Transverse colon (tissue), 4 donors: ENCODE measurements around the gene PROK1. TPM values are rescaled to one million over a fixed set of nuclear protein-coding genes. Genes with fewer than 3 reads are reported as not detected.

Experiments used
- DNase-seq: peaks from one replicate; pipeline ENCODE4 v3.0.0-alpha.2; 2019
- H3K27ac ChIP-seq, 4 donors: fragments of 200-600 bp; sonication (generic); 2 replicates each; pipeline ENCODE4 v1.5.1; 2016 to 2018; ENCODE audit warnings: inconsistent platforms in 4 of 4
- H3K27me3 ChIP-seq: fragments of 200-600 bp; sonication (generic); 2 replicates; pipeline ENCODE4 v1.5.1; 2017; ENCODE audit warnings: inconsistent platforms
- H3K36me3 ChIP-seq, 4 donors: fragments of 200-600 bp; sonication (generic); 2 replicates each; pipeline ENCODE4 v1.5.1; 2017 to 2019; ENCODE audit warnings: inconsistent platforms in 4 of 4
- H3K4me1 ChIP-seq, 4 donors: fragments of 200-600 bp; sonication (generic); 2 replicates each; pipeline ENCODE4 v1.5.1; 2017 to 2020; ENCODE audit warnings: inconsistent platforms in 4 of 4
- H3K4me3 ChIP-seq, 4 donors: fragments of 200-600 bp; sonication (generic); 1 replicate in 1 of 4; 2 replicates in 3 of 4; pipeline versions ENCODE4 v1.5.1 to v1.6.1; 2017 to 2019; ENCODE audit warnings: inconsistent platforms in 4 of 4
- H3K9me3 ChIP-seq, 2 donors: fragments of 200-600 bp; sonication (generic); 2 replicates each; pipeline ENCODE4 v1.5.1; 2017 to 2019; ENCODE audit warnings: inconsistent platforms in 2 of 2
- CTCF ChIP-seq, 5 experiments: fragments of 200-600 bp in 3 of 5; fragments of 450-650 bp in 2 of 5; sonication (generic) in 3 of 5; IDR thresholded peaks; 1 replicate in 2 of 5; 2 replicates in 3 of 5; pipeline ENCODE4 v1.5.1; 2016 to 2017; ENCODE audit warnings: antibody characterized with exemption in 5 of 5, inconsistent platforms in 3 of 5, mild to moderate bottlenecking in 2 of 5, moderate library complexity in 1 of 5
- EP300 ChIP-seq: sonication (generic); formaldehyde crosslinking; IDR thresholded peaks from one replicate; pipeline ENCODE4 v1.6.1; 2017; ENCODE audit warnings: antibody characterized with exemption, low read depth
- POLR2A ChIP-seq: fragments of 450-650 bp; IDR thresholded peaks from one replicate; pipeline ENCODE4 v1.6.1; 2016; ENCODE audit warnings: antibody characterized with exemption, mild to moderate bottlenecking, moderate library complexity
- POLR2AphosphoS5 ChIP-seq, 3 donors: sonication (generic); formaldehyde crosslinking; IDR thresholded peaks; one replicate each; pipeline ENCODE4 v1.6.1; 2016; ENCODE audit warnings: antibody characterized with exemption in 3 of 3
- WGBS, 2 donors: methylation state at CpG; one replicate each; pipeline ENCODE4 v1.1.5; 2018; ENCODE audit warnings: low coverage in 1 of 2; 5-methylcytosine and 5-hydroxymethylcytosine counted together
- in situ Hi-C, 4 donors: fragments of 200-750 bp; cut with MboI; loops; one replicate each; pipeline versions ENCODE4 v1.15.0 to v1.15.1; 2017; ENCODE audit warnings: low sequenced_read_pairs in 3 of 4, low pct_ligation_motif_present in 1 of 4, low pct_unique_long_range_greater_than_20kb in 1 of 4
- intact Hi-C: fragments of 100-400 bp; cut with DNase I; formaldehyde crosslinking; loops from one replicate; pipeline ENCODE4 v1.15.1; 2023; ENCODE audit warnings: low total_unique reads
- total RNA-seq, 4 donors: library from RNA; depleted of rRNA; stranded (reverse); fragments of >200 nt; gene quantifications; one replicate each; pipeline ENCODE4 v1.1.0, GENCODE V29; 2016

Gene PROK1
- total RNA-seq, 4 donors from 2014 or later, result not detected

DNA sequence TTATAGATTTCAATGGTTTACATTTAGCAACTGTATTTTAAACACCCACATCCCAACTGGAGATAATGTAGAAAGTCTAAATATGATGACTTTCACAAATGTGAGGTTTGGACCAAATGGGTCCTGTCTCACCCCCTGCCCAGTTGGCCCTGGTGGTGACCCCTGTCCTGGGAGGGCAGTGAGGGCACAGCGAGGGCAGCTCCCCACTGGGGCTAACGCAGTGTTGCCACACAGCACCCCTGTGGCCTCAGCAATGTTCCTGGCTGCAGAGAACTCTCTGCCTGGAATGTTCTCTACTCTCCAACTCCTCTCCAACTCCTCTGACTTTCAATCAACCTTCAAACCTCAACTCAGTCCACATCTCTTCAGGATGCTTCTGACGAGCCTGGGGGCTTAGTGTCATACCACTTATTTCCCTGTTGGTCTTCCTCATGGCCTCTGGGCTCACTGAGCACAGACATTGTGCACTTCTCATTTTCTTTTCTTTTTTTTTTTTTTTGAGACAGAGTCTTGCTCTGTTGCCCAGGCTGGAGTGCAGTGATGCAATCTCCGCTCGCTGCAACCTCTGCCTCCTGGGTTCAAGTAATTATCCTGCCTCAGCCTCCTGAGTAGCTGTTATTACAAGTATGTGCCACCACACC is 42.2 kb downstream of the PROK1 start:
- intact Hi-C loops, result no loop called here
- Histone ChIP-seq H3K27me3 (no peaks in the 10 kb centered on the region), H3K4me1 (no peaks in the 10 kb centered on the region), H3K36me3 (no peaks in the 10 kb centered on the region), H3K4me3 (no peak overlapping the region), H3K27ac (no peak overlapping the region), H3K9me3 (no peaks in the 10 kb centered on the region)
- in situ Hi-C loops, result no loop called here
- TF ChIP-seq POLR2A (no peak), POLR2AphosphoS5 (IDR thresholded peaks at IDR 0.05) (no peak), CTCF (IDR thresholded peaks at IDR 0.05) (no peak), EP300 (no peak)
- no peak for DNase-seq
- WGBS, 2 donors, result 79 to 84% methylated on average over 4 to 5 of the region's 5 CpGs

- no peak for DNase-seq
- TF ChIP-seq CTCF (IDR thresholded peaks at IDR 0.05), result no peak
- TF ChIP-seq POLR2A, result no peak
- TF ChIP-seq EP300, result no peak
- TF ChIP-seq POLR2AphosphoS5 (IDR thresholded peaks at IDR 0.05), result no peak
- WGBS, 2 donors, result 72% methylated on average over 5 of the region's 5 CpGs; no CpG with 5 or more reads in 1 of the 2 donors
- intact Hi-C loops (no loop called here), in situ Hi-C loops (no loop called here)
- Histone ChIP-seq H3K27me3 (no peaks in the 10 kb centered on the region), H3K4me3 (no peak overlapping the region), H3K27ac (no peak overlapping the region), H3K36me3 (no peaks in the 10 kb centered on the region), H3K4me1 (no peaks in the 10 kb centered on the region), H3K9me3 (no peaks in the 10 kb centered on the region)
These were observed 43.1 kb downstream of the PROK1 start for GRCh38 chr1:110494036-110494435.

DNA sequence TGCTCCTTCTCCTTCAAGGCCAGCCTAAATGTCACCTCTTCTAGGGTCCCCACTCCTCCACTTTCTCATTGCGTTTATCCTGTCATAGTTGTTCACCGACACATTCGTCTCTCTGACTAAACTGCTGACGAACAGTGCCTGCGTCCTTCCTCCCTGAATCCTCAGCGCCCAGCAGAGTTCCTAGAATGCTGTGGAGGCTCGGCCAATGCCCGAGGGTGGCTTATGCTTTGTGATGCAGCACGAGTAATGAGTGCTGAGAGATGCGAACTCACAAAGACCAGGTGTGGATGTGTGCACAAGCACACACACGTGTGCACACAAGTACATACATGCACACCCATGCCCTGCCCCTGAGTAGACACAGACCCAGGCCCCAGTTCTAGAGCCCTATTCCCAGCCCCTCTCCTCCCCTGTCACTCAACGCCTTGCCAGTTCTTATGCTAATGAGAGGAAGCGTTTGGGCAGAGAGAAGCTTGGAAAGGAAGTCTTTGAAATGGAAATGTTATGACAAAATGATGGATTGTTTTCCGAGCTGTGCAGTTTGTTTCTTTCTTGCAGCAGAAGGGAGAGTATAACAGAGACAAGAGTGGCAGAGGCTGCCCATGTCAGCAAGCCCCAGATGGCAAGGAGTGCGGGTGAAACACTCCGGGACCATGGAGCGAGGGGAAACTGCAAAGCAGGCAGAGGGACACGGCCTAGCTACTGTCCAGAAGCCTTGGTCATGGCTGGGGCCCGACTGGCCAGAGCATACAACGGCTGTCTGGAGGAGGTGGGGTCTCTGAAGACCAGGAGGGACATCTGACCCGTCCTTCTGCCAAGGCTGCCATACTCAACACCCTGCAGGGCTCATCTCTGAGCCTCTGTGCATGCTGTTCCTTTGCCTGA is 43.8 kb downstream of the PROK1 start:
- no peak overlapping the region for H3K4me3 ChIP-seq
- no peak overlapping the region for H3K27ac ChIP-seq
- no peak for DNase-seq

More for the DNA sequence above, 43.8 kb downstream of the PROK1 start:
- TF ChIP-seq EP300 (no peak), CTCF (IDR thresholded peaks at IDR 0.05) (no peak), POLR2A (no peak), POLR2AphosphoS5 (IDR thresholded peaks at IDR 0.05) (no peak)
- H3K9me3 ChIP-seq, result no peaks in the 10 kb centered on the region
- intact Hi-C loops (no loop called here), in situ Hi-C loops (no loop called here)
- no peaks in the 10 kb centered on the region for H3K27me3 ChIP-seq
- H3K36me3 ChIP-seq, result no peaks in the 10 kb centered on the region
- WGBS, 2 donors, result 43 to 62% methylated on average over 2 to 21 of the region's 21 CpGs
- no peaks in the 10 kb centered on the region for H3K4me1 ChIP-seq
